GM12874 (cell line): Measurements from ENCODE around the gene GRXCR1.

Experiments
- TF ChIP-seq, protein P1 (sequence below): IDR thresholded peaks from 2 replicates; pipeline ENCODE4 v1.5.1; 2011; ENCODE audit warnings: low read depth, mild to moderate bottlenecking, control low read depth, low read length, moderate library complexity; ENCODE audit not compliant: insufficient read depth

GRXCR1 gene

GRCh38 chr4:43049326-43049725 lies 156.8 kb downstream of the GRXCR1 start:
- TF ChIP-seq, protein P1, sequence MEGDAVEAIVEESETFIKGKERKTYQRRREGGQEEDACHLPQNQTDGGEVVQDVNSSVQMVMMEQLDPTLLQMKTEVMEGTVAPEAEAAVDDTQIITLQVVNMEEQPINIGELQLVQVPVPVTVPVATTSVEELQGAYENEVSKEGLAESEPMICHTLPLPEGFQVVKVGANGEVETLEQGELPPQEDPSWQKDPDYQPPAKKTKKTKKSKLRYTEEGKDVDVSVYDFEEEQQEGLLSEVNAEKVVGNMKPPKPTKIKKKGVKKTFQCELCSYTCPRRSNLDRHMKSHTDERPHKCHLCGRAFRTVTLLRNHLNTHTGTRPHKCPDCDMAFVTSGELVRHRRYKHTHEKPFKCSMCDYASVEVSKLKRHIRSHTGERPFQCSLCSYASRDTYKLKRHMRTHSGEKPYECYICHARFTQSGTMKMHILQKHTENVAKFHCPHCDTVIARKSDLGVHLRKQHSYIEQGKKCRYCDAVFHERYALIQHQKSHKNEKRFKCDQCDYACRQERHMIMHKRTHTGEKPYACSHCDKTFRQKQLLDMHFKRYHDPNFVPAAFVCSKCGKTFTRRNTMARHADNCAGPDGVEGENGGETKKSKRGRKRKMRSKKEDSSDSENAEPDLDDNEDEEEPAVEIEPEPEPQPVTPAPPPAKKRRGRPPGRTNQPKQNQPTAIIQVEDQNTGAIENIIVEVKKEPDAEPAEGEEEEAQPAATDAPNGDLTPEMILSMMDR = no peak

- TF ChIP-seq, protein P1 = no peak
These were observed 173.9 kb downstream of the GRXCR1 start for GRCh38 chr4:43066415-43066814.

- TF ChIP-seq, protein P1 = no peak
These were observed 178.6 kb downstream of the GRXCR1 start for GRCh38 chr4:43071069-43071468.
